ENCODE measurements around the gene SHF. TPM values are rescaled to one million over a fixed set of nuclear protein-coding genes. Genes with fewer than 3 reads are reported as not detected.

The SHF gene
- total RNA-seq, 1 experiment from 2014 or later, result 0.44 TPM

GRCh38 chr15:45134682-45135604 is 52.8 kb downstream of the SHF start:
- Mint-ChIP-seq H3K27me3 (ENCODE audit: insufficient read depth, unreplicated experiment) (no peaks in the 10 kb centered on the region), H3K9me3 (ENCODE audit: unreplicated experiment) (no peaks in the 10 kb centered on the region), H3K36me3 (ENCODE audit: insufficient read depth, unreplicated experiment) (peaks cover 12% of the 10 kb centered on the region), H3K4me3 (ENCODE audit: unreplicated experiment) (no peak overlapping the region), H3K27ac (ENCODE audit: low read depth, unreplicated experiment) (no peak overlapping the region), H3K4me1 (ENCODE audit: insufficient read depth, unreplicated experiment) (peaks cover 17% of the 10 kb centered on the region)
- DNase-seq (ENCODE audit: unreplicated experiment), result no peak
- POLR2A ChIA-PET, result no interaction called here
- TF ChIP-seq CTCF (IDR thresholded peaks at IDR 0.05; ENCODE audit: unreplicated experiment), result no peak
- intact Hi-C loops (cut with micrococcal nuclease), result no loop called here
- CTCF ChIA-PET, result interaction anchor here (0.5 kb wide), 1 partner anchor 83 kb away, joined by 5 read pairs; no protein-coding TSS in a partner anchor
- no TSS peak for BruUV-seq (replicated peaks)

- peaks cover 17% of the 10 kb centered on the region for H3K4me1 Mint-ChIP-seq (ENCODE audit: insufficient read depth, unreplicated experiment)
- BruUV-seq (replicated peaks), result no TSS peak
- intact Hi-C loops (cut with micrococcal nuclease), result no loop called here
- H3K9me3 Mint-ChIP-seq (ENCODE audit: unreplicated experiment), result no peaks in the 10 kb centered on the region
- ChIA-PET CTCF (interaction anchor here (0.5 to 2.0 kb wide), 5 partner anchors 16 to 266 kb away, joined by 3 to 8 read pairs (median 4); no protein-coding TSS in a partner anchor), POLR2A (no interaction called here)
- H3K36me3 Mint-ChIP-seq (ENCODE audit: insufficient read depth, unreplicated experiment), result peaks cover 12% of the 10 kb centered on the region
- no peak overlapping the region for H3K4me3 Mint-ChIP-seq (ENCODE audit: unreplicated experiment)
- H3K27me3 Mint-ChIP-seq (ENCODE audit: insufficient read depth, unreplicated experiment), result no peaks in the 10 kb centered on the region
- no peak for TF ChIP-seq CTCF (IDR thresholded peaks at IDR 0.05; ENCODE audit: unreplicated experiment)
- no peak for DNase-seq (ENCODE audit: unreplicated experiment)
- H3K27ac Mint-ChIP-seq (ENCODE audit: low read depth, unreplicated experiment), result no peak overlapping the region
Observed at GRCh38 chr15:45134046-45134445, 53.7 kb downstream of the SHF start.

GRCh38 chr15:45133561-45133920 is 54.2 kb downstream of the SHF start:
- Mint-ChIP-seq H3K27ac (ENCODE audit: low read depth, unreplicated experiment) (no peak overlapping the region), H3K9me3 (ENCODE audit: unreplicated experiment) (no peaks in the 10 kb centered on the region), H3K4me3 (ENCODE audit: unreplicated experiment) (no peak overlapping the region), H3K27me3 (ENCODE audit: insufficient read depth, unreplicated experiment) (no peaks in the 10 kb centered on the region), H3K36me3 (ENCODE audit: insufficient read depth, unreplicated experiment) (peaks cover 12% of the 10 kb centered on the region), H3K4me1 (ENCODE audit: insufficient read depth, unreplicated experiment) (peaks cover 17% of the 10 kb centered on the region)
- no peak for DNase-seq (ENCODE audit: unreplicated experiment)
- POLR2A ChIA-PET, result interaction anchor here (0.6 to 1.7 kb wide), 2 partner anchors 25 to 57 kb away, joined by 3 to 4 read pairs; no protein-coding TSS in a partner anchor
- no TSS peak for BruUV-seq (replicated peaks)
- intact Hi-C loops (cut with micrococcal nuclease), result no loop called here
- CTCF ChIA-PET, result interaction anchor here (0.7 to 2.0 kb wide), 6 partner anchors 9 to 266 kb away, joined by 3 to 8 read pairs (median 4); no protein-coding TSS in a partner anchor
- TF ChIP-seq CTCF (IDR thresholded peaks at IDR 0.05; ENCODE audit: unreplicated experiment), result no peak

GRCh38 chr15:45132844-45133560 is 54.8 kb downstream of the SHF start:
- no peak overlapping the region for H3K4me3 Mint-ChIP-seq (ENCODE audit: unreplicated experiment)

More at GRCh38 chr15:45132844-45133560, 54.8 kb downstream of the SHF start:
- no peaks in the 10 kb centered on the region for H3K9me3 Mint-ChIP-seq (ENCODE audit: unreplicated experiment)
- H3K4me1 Mint-ChIP-seq (ENCODE audit: insufficient read depth, unreplicated experiment), result peaks cover 17% of the 10 kb centered on the region
- H3K36me3 Mint-ChIP-seq (ENCODE audit: insufficient read depth, unreplicated experiment), result peaks cover 12% of the 10 kb centered on the region
- intact Hi-C loops (cut with micrococcal nuclease), result no loop called here
- no TSS peak for BruUV-seq (replicated peaks)
- H3K27me3 Mint-ChIP-seq (ENCODE audit: insufficient read depth, unreplicated experiment), result no peaks in the 10 kb centered on the region
- CTCF ChIA-PET, result interaction anchor here (0.7 to 3.5 kb wide), 9 partner anchors 9 to 316 kb away, joined by 3 to 11 read pairs (median 4); no protein-coding TSS in a partner anchor
- DNase-seq (ENCODE audit: unreplicated experiment), result no peak
- POLR2A ChIA-PET, result interaction anchor here (0.6 to 1.7 kb wide), 5 partner anchors 9 to 57 kb away, joined by 3 to 4 read pairs (median 3); no protein-coding TSS in a partner anchor
- no peak for TF ChIP-seq CTCF (IDR thresholded peaks at IDR 0.05; ENCODE audit: unreplicated experiment)
- peak overlapping the region; percentile 36 for H3K27ac Mint-ChIP-seq (ENCODE audit: low read depth, unreplicated experiment)

All from MCF 10A (cell line).